ENCODE results near the gene FNDC7.
A peak's percentile ranks its signal among the peaks of the same experiment; 100 is the strongest.
"Not testable (repeated sequence)": the region's sequence is repeated elsewhere in the genome, so short reads cannot be mapped to it uniquely, and the experiment has no call there.

FNDC7 gene

GRCh38 chr1:108699375-108700332 lies 13.1 kb upstream of the FNDC7 start:
- H3K4me3 ChIP-seq (ENCODE audit: low read depth, low read length) = no peak overlapping the region
- in situ Hi-C loops (cut with HindIII; ENCODE audit: low sequenced_read_pairs) = no loop called here
- DNase-seq (ENCODE audit: low read depth) = no peak
- TF ChIP-seq, protein P1, sequence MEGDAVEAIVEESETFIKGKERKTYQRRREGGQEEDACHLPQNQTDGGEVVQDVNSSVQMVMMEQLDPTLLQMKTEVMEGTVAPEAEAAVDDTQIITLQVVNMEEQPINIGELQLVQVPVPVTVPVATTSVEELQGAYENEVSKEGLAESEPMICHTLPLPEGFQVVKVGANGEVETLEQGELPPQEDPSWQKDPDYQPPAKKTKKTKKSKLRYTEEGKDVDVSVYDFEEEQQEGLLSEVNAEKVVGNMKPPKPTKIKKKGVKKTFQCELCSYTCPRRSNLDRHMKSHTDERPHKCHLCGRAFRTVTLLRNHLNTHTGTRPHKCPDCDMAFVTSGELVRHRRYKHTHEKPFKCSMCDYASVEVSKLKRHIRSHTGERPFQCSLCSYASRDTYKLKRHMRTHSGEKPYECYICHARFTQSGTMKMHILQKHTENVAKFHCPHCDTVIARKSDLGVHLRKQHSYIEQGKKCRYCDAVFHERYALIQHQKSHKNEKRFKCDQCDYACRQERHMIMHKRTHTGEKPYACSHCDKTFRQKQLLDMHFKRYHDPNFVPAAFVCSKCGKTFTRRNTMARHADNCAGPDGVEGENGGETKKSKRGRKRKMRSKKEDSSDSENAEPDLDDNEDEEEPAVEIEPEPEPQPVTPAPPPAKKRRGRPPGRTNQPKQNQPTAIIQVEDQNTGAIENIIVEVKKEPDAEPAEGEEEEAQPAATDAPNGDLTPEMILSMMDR (IDR thresholded peaks at IDR 0.05; ENCODE audit: low read depth, low read length, missing control alignments) = no peak

- H3K4me3 ChIP-seq (ENCODE audit: low read depth, low read length) = no peak overlapping the region
- no peak for DNase-seq (ENCODE audit: low read depth)
- in situ Hi-C loops (cut with HindIII; ENCODE audit: low sequenced_read_pairs) = no loop called here
- TF ChIP-seq, protein P1 (IDR thresholded peaks at IDR 0.05; ENCODE audit: low read depth, low read length, missing control alignments) = no peak
Measured at GRCh38 chr1:108701176-108701849, 11.4 kb upstream of the FNDC7 start.

DNA sequence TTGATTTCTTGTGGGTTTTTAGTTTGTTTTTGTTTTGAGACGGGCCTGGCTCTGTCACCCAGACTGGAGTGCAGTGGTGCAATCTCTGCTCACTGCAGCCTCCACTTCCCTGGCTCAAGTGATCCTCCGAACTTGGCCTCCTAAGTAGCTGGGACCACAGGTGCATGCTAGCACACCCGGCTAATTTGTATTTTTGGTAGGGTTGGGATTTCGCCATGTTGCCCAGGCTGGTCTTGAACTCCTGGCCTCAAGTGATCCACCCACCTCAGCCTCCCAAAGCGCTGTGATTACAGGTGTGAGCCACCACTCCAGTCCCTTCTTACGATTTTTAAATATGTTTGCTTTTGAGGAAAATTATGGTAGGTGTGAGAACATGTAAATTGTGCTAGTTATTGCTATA lies 10.6 kb upstream of the FNDC7 start:
- in situ Hi-C loops (cut with HindIII; ENCODE audit: low sequenced_read_pairs); H3K4me3 ChIP-seq (ENCODE audit: low read depth, low read length); DNase-seq (ENCODE audit: low read depth): not testable (repeated sequence)

GRCh38 chr1:108703939-108704338 lies 8.8 kb upstream of the FNDC7 start:
- TF ChIP-seq, protein P1 (IDR thresholded peaks at IDR 0.05; ENCODE audit: low read depth, low read length, missing control alignments) = no peak
- in situ Hi-C loops (cut with HindIII; ENCODE audit: low sequenced_read_pairs) = no loop called here
- DNase-seq (ENCODE audit: low read depth) = no peak
- no peak overlapping the region for H3K4me3 ChIP-seq (ENCODE audit: low read depth, low read length)

- H3K4me3 ChIP-seq (ENCODE audit: low read depth, low read length) = no peak overlapping the region
- in situ Hi-C loops (cut with HindIII; ENCODE audit: low sequenced_read_pairs) = no loop called here
- TF ChIP-seq, protein P1 (IDR thresholded peaks at IDR 0.05; ENCODE audit: low read depth, low read length, missing control alignments) = no peak
- peak; percentile 29 for DNase-seq (ENCODE audit: low read depth)
Measured at GRCh38 chr1:108704496-108704895, 8.2 kb upstream of the FNDC7 start.

GRCh38 chr1:108706643-108707042 lies 6.1 kb upstream of the FNDC7 start:
- no peak for DNase-seq (ENCODE audit: low read depth)
- no peak overlapping the region for H3K4me3 ChIP-seq (ENCODE audit: low read depth, low read length)
- TF ChIP-seq, protein P1 (IDR thresholded peaks at IDR 0.05; ENCODE audit: low read depth, low read length, missing control alignments) = no peak
- in situ Hi-C loops (cut with HindIII; ENCODE audit: low sequenced_read_pairs) = no loop called here
